NCI-H146 treated with DMSO at 0.1 percent for 48 hours (cell line): ENCODE results near the gene CRIM1.
"Not testable (repeated sequence)": the region's sequence is repeated elsewhere in the genome, so short reads cannot be mapped to it uniquely, and the experiment has no call there.

Source experiments
- DNase-seq: peaks from one replicate; lab custom pipeline; 2025; ENCODE audit not compliant: unreplicated experiment; lab: John Stamatoyannopoulos, UW

Gene CRIM1

GRCh38 chr2:36352701-36353100, 2.9 kb upstream of the CRIM1 start:
- no peak for DNase-seq

GRCh38 chr2:36354811-36355150, 797 bp upstream of the CRIM1 start:
- DNase-seq: no peak

GRCh38 chr2:36355890-36356297, 316 bp downstream of the CRIM1 start:
- no peak for DNase-seq

GRCh38 chr2:36356298-36356989, 866 bp downstream of the CRIM1 start:
- DNase-seq: no peak

DNA sequence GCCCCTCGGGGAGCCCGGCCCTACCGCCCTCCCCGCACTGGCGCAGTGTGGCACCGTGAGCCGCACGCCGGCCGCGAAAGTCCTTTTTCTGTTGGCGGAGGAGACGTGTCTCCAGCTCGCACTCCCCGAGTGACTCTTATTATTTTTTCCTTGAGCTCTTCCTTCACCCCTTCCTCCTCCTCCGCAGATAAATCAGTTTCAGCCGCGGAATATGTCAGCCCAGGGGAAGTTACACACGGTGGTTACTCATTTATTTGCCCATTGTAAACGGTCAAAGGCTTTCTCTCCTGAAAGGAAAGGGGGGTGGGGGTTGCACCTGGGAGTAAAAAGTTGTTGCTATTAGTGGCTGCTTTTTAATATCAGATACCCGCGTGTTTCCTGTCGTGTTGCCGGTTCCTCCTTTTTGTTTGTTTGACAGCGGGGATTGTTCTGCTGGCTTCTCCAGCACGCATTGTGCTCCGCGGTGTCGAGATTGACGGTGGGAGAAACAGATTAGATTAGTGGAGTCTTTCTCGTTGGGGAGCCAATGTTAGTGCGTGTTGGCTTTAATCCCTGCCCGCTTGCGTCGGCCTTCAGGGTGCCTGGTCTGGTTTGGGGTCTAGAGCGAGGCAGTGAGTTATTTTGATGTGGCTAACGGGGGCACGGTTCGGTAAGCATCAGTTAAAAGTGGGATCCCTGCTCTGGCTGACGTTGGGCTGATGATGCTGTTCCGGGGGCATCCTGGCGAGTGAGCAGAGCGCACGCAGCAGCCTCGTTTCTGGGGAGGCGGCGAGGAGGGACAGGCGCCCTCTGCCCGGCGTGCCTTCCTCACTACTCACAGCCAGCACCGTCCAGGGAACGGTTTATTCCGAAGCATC, 1.6 kb downstream of the CRIM1 start:
- no peak for DNase-seq

GRCh38 chr2:36357847-36358659, 2.5 kb downstream of the CRIM1 start:
- DNase-seq: no peak

DNA sequence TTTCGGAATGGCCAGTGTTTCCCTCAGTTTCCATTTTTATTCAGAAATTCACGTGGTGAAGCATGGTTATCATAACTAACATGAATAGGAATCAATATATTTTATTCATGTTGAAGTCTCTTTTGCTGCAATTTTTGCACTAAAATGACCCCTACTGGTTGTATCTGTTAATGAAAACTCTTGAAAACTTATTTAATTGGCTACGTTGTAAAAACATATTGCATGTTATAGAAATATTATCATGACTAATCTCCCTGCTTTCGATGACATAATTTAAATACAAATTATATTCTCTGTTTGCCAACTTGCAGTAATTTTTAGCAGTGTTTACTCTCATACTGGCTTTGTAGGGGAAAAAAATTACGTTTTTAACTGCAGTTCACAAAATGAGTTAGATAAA, 3.5 kb downstream of the CRIM1 start:
- DNase-seq: no peak

- no peak for DNase-seq
Measured at GRCh38 chr2:36360063-36360462, 4.5 kb downstream of the CRIM1 start.

GRCh38 chr2:36360834-36361233, 5.3 kb downstream of the CRIM1 start:
- DNase-seq: no peak

- no peak for DNase-seq
Measured at GRCh38 chr2:36361396-36361795, 5.8 kb downstream of the CRIM1 start.

DNA sequence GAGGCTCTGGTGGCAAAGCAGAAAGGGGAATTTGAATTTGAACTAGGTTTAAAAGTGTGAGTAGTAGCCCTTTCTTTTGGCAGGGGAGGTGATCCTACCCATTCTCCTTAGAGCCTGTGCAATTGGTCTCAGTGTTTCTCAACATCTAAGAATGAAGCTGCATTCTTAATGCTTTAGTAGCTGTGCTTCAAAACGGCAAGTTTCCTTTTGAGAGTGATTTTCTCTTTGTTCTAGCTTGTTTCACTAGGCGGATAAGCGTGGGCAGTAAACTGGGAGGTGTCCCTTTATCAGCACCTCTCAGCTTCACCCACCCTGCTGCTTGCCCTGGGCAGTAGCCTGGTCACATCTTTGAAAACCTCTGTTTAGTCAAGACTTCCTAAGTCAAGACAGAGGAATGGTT, 6.7 kb downstream of the CRIM1 start:
- DNase-seq: no peak

DNA sequence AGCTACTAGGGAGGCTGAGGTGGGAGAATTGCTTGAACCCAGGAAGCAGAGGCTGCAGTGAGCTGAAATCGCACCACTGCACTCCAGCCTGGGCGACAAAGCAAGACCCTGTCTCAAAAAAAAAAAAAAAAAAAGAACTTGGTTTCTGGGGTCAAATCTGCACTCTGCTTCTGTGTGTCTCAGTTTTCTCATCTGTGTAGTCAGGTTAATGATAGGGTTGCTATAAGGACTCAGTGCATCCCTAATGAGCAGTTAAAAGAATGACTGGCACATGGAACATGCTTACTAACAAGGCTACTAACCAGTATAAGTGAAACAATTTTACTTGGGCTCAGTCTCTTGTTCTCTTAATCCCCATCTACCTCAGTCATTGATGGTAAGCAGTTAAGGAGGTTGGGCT, 7.5 kb downstream of the CRIM1 start:
- not testable (repeated sequence) for DNase-seq

GRCh38 chr2:36366491-36367120, 11.0 kb downstream of the CRIM1 start:
- DNase-seq: no peak

- DNase-seq: no peak
Measured at GRCh38 chr2:36367486-36367885, 11.9 kb downstream of the CRIM1 start.

DNA sequence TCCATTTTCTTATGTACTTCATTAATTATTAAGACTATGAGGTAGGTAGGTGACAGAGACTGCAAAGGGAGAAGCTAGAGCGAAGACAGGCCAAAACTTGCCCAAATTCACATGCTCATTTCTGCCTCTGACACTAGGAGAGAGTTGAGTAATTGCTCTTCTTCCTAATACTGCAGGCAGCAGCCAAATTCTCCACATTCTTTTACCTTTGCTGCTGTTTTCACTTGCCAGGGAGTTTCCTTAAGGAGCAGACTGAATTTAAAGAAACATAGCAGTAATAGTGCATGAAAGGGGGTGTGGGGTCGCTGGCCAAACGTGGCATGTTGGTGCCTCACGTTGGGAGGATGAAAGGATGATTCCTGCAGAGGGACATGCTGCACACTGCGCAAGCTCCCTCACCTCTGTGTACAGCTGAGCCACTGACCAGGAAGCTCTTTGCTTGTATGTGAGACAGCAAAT, 12.3 kb downstream of the CRIM1 start:
- DNase-seq: no peak

DNA sequence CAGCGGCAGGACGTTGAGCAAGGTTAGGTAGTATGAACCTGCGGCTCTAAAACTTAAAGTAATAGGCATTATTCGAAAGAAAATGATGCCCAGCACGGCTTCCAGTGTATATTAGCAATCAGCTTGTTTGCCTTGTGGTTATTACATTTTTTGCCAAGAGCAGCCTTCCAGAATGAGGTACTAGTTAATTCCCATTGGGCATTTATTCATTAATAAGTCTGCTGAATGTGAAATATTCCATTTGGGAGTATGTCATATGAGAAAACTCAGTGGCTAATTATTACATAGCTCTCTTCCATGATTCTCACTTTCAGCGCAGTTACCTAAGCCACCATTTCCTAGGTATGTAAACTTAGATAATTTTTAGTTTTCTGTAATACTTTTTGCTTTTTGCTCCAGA, 12.9 kb downstream of the CRIM1 start:
- no peak for DNase-seq

- DNase-seq: no peak
Measured at GRCh38 chr2:36369163-36369562, 13.6 kb downstream of the CRIM1 start.

- DNase-seq: no peak
Measured at GRCh38 chr2:36369716-36370115, 14.1 kb downstream of the CRIM1 start.

DNA sequence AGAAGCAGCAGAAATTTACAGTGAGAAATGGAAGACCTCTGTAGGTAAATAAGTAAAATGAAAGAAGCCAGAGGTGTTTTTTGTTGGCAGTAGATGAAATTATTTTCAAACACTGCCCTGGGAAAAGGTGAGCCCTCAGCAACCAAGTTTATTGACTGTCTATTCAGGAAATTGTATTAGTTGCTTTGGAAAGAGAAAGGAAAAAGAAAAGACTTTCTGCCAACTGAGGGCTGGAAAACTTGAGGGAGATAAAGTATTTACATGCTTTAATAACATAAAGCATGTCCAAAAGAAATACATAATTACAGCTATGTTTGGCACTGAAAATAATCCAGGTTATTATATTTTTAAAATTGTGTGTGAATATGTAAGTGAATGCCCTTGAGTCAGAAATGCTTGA, 14.7 kb downstream of the CRIM1 start:
- DNase-seq: no peak

GRCh38 chr2:36371070-36371874, 15.7 kb downstream of the CRIM1 start:
- no peak for DNase-seq
